RPMI7951 (cell line): ENCODE data around the gene CHRNE. TPM values are rescaled to one million over a fixed set of nuclear protein-coding genes. Genes with fewer than 3 reads are reported as not detected.
"Not testable (repeated sequence)": the region's sequence is repeated elsewhere in the genome, so short reads cannot be mapped to it uniquely, and the experiment has no call there.

Experiments used
- DNase-seq: peaks from one replicate; pipeline ENCODE4 v3.0.0-alpha.2; 2012; ENCODE audit warnings: low read depth
- total RNA-seq: library from RNA; depleted of rRNA; stranded (reverse); fragments of >200 nt; shearing (Covaris generic); gene quantifications from 2 replicates; pipeline ENCODE4 v1.2.3, GENCODE V29; 2014

Gene CHRNE
- total RNA-seq, 1 experiment from 2014 or later, result not detected

DNA sequence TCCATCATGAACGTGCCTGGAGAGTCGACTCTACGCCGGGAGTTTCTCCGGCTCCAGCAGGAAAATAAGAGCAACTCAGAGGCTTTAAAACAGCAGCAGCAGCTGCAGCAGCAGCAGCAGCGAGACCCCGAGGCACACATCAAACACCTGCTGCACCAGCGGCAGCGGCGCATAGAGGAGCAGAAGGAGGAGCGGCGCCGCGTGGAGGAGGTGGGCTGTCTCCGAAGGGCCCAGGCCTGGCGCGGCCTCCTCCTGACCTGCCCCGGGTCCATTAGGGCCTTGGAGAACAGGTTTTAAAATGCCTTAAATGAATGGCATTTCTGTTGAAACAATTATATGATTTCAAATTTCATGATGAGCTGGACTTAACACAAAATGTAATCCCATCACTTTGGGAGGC, 15.3 kb downstream of the CHRNE start:
- no peak for DNase-seq

DNA sequence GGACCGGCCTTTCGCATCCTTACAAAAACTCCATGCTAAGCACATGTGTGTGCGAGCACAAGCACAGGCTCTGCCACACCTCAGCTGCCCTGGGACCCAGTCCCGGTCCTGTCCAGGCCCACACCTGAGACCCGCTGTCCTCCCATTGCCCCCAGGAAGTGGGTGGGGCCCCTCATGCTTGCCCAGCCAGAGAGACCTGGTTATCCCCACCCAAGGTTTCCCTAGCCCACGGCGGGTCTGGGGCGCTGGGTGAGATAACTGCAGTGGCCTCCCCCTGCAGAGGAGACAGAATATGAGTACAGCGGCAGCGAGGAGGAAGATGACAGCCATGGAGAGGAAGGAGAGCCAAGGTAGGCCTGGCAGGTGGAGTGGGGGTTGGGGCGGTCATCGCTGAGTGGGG, 16.1 kb downstream of the CHRNE start:
- DNase-seq, result no peak

DNA sequence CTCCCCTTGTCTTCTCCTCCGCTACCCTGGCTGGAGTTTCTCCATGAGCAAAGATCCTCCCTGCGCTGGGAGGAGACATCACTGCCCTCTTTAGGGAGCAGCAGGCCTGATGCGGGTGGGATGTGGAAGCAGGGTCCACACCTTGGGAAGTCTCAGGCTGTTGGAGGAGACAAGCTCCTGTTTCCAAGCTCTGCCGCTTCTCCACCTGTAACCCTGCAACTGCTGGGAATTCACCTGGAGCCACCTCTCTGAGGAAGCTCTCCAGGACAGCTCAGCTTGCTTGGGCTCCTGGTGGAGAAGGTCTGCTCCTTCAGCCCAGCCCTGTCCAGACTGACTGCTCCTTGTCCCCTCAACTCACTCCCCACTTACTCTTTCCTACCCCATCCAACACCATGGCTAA, 18.4 kb downstream of the CHRNE start:
- DNase-seq, result no peak

DNA sequence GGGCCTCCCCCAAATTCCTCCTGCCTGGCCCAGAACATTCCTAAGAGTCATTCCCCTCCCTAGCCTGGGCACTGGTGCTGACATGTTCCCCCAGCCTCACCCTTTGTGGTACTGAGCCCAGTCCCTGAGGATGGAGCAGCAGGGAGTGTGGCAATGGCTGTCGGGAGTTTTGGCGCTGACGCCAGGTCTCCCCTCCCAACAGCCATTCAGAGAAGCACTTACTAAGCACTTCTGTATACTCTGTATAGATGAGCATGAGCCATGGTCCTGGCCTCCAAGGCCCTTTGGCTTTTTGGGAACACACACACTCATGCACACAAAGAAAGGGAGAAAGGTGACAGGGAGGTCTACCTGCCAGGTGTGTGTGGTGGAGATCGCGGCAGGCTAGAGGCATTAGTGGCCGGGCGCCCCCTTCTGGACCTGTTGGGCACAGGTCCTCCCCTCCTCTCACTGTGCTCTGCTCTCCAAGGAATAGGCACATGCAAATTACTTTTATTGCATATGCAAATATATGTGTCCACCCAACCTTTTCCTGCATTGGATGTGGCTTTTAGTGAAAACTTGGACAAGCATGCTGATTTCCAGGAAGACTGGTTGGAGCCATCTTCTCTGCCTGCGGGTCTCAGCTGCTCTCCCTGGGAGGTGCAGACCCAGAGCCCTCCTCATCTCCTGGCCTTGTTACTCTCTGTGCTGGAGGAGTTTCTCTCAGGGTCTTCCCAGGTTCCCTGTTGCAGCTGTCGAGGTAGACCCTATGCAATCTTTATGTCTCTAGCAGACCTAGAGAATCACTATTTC, 20.9 kb downstream of the CHRNE start:
- DNase-seq, result no peak

DNA sequence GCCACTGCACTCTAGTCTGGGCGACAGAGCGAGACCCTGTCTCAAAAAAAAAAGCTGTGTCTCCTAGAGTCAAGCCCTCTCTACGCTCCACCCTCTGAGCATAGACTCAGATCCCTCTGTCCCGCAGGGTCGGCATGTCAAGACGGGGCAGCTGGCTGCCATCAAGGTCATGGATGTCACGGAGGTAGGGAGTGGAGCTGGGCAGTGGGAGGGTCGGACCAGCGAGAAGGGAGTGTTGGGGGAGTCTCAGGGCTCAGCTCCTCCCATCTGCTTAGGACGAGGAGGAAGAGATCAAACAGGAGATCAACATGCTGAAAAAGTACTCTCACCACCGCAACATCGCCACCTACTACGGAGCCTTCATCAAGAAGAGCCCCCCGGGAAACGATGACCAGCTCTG, 22.0 kb downstream of the CHRNE start:
- DNase-seq, result no peak

DNA sequence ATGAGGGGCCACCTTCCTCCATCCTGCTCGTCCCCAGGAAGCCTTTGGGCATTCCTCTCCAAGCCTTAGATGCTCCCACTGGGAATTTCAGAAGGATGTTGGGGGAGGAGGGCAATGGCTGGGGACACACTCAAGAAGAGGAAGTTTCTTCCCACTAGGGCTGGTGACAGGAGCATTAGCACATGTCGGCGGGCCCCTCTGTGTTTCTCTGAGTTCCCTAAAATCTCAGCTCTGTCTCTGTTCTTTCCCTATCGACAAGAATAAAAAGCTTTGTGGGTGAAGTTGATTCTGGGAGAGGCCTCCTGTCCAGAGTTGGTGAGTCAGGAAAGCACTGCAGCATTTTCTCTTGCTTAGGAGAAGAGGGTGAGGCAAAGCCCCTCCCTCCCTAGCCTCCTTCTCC, 23.3 kb downstream of the CHRNE start:
- DNase-seq, result no peak

DNA sequence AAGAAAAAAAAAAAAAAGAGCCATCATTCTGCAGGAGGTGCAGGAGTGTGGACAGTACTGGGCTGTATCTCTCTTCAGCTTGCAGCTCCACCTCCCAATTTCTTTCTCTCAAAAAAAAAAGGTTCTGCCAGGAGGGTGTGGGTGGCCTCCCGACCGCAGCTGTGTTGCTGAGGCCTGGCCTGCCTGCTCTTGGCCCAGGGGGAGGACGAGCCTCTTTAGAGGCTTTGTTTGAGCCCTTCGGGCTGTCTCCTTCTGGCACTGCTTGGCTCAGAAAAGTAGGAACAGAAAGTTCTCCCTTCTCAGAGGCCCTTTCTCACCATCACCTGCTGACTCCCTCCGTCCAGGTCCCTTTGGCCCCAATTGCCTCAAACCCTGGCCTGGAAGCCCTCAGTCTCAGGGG, 25.8 kb downstream of the CHRNE start:
- no peak for DNase-seq

DNA sequence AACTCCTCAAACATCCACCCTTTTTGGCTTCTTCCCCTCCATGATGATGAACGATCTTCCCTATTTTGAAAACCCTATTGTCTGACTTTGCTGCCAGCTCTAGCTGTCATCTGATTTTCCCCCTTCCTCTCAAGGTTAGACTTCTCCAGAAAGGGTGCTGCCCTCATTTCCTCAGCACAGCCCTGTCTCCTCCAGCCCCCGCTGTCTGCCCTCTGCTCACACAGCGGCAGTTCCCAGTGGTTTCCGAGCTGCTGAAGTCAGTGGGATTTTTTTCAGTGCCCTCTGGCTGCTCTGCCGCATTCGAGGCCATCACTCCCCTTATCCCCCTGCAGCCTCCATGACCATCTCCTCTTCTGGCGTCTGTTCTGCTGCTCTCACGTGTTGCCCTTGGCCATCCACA, 30.1 kb downstream of the CHRNE start:
- no peak for DNase-seq

DNA sequence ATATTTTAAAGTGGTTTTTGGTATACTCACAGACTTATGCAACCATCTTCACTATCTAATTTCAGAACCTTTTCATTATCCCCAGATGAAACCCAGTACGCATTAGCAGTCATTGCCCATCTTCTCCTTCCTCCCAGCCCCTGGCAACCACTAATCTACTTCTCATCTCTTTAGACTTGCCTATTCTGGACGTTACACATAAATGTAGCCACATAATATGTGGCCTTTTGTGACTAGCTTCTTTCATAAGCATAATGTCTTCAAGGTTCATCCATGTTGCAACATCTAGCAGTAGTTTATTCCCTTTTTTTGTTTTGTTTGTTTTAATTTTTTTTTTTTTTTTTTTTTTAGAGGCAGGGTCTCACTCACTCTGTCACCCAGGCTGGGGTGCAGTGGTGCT, 32.0 kb downstream of the CHRNE start:
- no peak for DNase-seq

DNA sequence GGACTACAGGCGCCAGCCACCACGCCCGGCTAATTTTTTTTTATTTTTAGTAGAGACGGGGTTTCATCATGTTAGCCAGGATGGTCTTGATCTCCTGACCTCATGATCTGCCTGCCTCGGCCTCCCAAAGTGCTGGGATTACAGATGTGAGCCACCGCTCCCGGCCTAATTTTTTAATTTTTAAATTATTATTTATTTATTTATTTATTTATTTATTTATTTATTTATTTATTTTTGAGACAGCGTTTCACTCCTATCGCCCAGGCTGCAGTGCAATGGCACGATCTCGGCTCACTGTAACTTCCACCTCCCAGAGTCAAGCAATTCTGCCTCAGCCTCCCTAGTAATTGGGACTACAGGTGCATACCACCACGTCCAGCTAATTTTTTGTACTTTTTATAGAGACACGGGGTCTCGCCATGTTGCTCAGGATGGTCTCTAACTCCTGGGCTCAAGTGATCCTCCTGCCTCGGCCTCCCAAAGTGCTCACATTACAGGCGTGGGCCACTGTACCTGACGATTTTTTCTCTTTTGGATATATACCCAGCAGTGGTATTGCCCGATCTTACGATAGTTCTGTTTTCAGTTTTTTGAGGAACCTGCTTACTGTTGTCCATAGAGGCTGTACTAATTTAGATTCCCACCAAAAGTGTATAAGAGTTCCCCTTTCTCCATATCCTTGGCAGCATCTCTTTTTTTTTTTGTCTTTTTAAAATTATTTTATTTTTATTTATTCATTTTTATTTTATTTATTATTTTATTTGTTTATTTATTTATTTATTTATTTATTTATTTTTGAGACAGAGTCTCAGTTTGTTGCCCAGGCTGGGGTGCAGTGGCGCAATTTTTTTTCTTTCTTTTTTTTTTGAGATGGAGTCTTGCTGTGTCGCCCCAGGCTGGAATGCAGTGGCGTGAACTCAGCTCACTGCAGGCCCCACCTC, 33.6 kb downstream of the CHRNE start:
- not testable (repeated sequence) for DNase-seq

DNA sequence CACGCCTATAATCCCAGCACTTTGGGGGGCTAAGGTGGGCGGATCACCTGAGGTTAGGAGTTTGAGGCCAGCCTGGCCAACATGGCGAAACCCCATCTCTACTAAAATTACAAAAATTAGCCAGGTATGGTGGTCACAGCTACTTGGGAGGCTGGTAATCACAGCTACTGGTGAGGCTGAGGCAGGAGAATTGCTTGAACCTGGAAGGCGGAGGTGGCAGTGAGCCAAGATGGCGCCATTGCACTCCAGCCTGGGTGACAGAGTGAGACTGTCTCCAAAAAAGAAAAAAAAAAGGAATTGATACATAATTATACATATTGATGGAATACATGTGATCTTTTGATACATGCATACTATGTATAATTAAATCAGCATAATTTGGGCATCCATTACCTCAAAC, 35.4 kb downstream of the CHRNE start:
- not testable (repeated sequence) for DNase-seq

DNA sequence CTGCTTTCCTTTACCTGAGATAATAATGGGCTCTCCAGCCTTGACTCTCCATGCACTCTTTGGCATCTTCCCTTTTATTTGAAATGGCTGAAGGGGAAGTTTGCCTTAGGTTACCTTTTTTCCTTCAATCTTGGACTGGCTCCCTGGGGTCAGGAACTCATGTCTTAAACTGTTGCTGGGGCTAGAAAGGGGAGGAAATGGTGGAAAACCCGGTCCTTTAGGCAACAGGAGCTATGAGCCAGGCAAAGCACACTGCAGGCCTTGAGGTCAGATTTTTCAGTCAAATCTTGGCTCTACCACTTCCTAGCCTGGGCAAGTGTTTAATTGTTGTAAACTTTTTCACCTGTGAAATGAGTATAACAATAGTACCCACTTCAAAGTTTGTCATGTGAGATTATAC, 39.6 kb downstream of the CHRNE start:
- no peak for DNase-seq

DNA sequence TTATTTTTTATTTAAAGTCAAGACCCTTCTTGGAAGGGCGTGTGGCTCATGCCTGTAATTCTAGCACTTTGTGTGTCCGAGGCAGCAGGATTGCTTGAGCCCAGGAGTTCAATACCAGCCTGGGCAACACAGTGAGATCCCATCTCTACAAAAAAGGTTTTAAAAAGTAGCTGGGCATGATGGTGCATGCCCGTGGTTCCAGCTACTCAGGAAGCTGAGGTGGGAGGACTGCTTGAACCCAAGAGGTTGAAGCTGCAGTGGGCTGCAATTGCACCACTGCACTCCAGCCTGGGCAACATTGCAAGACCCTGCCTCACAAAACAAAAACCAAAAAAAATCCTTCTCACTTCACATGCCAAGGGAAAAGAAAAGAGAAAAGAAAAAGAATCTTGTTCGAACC, 40.2 kb downstream of the CHRNE start:
- no peak for DNase-seq

DNA sequence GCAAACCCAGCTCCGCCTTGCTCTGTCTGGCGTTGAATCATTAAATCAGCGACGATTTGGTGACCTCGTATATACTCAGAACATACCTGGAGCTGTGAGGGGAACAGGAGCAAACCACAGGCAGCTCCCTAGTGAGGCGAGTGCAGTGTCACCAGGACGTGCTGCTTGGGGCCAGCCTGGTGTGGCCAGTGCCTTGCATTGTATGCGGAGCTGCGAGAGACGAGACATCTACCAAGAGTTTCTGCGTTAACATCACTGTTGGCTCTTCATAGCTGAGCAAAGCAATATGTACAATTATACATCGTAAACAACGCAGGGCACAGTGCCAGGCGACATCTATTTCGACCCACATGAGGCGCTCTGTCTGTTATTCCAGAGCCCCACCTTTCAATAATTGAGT, 41.8 kb downstream of the CHRNE start:
- no peak for DNase-seq

DNA sequence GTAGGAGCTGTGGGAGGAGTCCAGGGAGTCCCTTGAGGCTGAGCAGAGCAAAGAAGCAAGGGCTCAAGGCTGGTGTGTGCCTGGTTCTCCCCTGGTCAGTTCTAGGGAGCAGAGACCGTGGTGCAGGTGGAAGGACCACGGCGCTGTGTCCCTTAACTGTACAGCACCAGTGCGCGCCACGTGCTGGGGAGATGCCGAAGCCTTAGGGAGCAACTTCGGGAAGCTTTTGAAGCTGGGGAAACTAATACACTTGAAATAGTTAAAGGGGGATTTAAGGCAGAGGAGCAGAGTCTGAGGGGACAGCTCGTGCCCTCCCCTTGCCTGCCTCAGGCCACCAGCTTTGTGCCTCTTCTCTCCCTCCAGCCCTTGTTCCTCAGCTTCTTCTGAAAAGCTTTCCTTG, 42.2 kb downstream of the CHRNE start:
- no peak for DNase-seq

DNA sequence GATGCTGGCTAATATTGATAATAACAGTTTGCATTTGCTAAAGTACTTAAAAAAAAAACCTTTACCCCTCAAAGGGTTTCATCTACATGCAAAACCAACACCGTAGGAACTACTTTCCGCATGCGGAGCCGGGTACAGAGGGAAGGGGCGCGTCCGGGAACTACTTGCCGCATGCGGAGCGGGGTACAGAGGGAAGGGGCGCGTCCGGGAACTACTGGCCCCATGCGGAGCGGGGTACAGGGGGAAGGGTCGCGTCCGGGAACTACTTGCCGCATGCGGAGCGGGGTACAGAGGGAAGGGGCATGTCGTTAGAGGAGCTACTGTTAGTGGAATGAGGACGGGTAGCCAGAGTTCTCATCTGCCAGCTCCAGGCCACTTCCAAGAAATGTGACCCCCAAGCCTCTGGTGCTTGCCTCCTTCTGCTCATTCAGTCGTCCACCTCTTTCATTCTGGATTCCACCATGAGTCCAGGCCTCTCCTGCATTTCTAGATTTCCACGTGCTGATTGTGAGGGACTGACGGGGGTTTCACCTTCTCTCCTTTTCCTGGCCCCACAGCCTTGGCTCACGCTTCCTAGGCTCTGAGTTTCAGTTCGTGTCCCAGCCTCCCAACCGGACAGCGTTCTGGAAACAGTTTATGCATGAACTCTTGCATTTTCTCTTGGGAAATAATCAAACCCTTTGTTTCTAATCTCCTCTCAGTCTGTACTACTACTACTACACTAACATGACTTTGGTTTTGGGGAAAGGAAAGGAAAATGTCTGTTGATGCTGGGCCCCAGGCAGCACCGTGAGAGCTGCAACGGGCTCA, 42.9 kb downstream of the CHRNE start:
- no peak for DNase-seq

DNA sequence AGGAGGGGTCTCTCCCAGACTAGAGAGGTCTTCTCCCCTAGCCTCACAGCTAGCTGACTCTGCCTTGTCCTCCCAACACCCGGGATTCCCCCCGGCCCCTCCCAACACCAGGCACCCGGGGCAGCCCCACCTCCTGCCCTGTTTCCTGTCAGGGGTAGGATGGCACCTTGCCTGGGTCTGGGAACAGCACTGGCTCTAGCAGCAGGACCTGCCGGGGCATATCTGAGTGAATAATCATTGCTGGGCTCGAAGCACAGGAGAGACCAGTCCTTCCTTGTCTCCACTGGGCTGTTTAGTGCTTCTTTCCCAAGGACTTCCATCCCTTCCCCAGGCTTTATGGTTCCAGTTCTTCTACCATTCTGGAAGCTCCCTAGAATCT, 44.0 kb downstream of the CHRNE start:
- no peak for DNase-seq

DNA sequence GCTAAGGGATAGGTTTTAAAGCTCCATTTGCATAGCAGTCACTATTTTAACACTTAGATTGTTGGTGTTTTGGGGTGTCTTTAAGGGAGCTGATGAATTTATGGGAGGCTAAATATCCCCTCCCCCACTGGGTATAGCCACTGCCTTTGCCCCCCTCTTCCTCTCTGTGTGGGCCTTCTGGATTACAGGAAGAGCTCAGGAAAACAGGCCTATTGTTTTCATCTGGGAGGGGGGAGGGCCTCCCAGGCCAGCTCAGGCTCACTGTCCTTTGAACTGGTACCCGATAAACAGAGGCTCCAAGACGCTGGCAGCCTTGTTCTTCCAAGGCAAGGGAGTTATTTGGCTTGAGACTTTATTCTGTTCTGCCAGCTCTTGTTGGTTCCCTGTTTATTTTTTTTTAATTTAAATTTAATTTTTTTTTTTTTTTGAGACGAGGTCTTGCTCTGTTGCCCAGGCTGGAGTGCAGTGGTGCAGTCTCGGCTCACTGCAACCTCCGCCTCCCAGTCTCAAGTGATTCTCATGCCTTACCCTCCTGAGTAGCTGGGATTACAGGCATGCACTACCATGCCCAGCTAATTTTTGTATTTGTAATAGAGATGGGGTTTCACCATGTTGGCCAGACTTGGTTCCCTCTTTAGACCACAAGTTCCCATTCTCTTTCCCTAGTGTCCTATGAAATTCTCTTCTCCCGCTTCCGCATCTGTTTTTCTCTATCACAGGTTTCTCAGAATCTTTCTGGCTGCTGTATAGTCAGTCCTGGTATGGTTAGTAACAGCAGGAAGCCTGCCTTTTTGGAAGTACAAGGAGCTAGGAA, 44.6 kb downstream of the CHRNE start:
- no peak for DNase-seq

DNA sequence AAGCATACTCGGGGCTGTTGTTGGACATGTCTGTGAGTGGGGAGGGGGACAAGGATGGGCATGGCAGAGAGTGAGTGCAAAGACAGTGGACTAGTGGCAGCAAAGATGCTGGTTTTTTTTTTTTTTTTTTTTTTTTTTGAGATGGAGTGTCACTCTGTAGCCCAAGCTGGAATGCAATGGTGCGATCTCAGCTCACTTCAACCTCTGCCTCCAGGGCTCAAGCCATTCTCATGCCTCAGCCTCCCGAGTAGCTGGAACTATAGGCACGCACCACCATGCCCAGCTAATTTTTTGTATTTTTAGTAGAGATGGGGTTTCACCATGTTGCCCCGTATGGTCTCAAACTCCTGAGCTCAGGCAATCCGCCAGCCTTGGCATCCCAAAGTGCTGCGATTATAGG, 45.6 kb downstream of the CHRNE start:
- not testable (repeated sequence) for DNase-seq

DNA sequence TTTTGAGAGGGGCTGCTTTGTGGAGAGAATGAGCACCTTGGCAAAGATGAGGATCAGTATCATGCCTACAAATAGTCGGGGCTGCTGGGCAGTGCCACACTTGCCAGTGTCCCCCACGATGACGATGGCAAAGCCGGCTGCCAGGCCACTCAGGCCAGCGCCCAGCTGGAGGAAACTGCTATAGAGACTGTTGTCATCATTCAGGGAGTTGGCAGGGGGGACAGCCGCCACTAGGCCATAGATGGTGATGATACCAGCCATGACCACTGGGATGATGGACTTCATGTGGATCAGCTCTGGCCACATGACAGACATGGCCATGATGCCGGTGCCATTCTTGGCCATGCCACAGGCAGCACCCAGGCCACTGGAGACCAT, 46.0 kb downstream of the CHRNE start:
- DNase-seq, result no peak

DNA sequence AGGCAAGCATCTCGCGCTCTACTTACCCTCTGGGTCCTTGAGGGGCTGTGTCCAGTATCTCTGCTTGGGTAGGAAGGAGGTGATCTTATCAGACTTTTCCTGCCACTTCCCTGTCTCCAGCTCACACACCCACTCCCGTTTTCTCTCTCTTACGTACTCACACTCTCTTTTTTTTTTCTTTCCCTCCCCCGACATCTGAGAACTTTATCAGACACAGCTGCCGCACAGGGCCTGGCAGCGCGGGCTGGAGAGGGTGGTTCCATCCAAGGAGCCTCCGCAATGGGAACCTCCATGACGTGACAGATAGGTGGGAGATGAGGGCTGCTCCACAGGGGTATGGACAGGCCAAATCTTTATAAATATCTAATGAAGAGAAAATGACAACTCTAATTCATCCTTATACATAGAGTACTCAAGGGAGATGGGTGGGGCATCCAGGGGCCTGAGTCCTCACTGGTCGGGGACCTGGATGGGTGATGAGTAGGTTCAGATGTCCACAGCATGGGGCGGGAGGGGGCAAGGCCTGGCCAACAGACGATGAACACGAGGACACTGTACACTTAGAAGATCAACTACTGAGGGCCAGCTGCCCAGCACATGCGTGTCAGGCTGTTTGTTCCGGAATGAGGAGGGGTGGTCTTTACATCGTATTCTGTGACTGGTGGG, 46.5 kb downstream of the CHRNE start:
- no peak for DNase-seq
